ENCODE measurements around the gene HGFAC. TPM values are rescaled to one million over a fixed set of nuclear protein-coding genes. Genes with fewer than 3 reads are reported as not detected.

Gene HGFAC
- total and polyA plus RNA-seq, 2 of the 13 experiments (the other 11 are each of a cell fraction or from before 2014, with no cell fraction given), result 8.5 to 63.6 TPM

- TF ChIP-seq, protein P1, sequence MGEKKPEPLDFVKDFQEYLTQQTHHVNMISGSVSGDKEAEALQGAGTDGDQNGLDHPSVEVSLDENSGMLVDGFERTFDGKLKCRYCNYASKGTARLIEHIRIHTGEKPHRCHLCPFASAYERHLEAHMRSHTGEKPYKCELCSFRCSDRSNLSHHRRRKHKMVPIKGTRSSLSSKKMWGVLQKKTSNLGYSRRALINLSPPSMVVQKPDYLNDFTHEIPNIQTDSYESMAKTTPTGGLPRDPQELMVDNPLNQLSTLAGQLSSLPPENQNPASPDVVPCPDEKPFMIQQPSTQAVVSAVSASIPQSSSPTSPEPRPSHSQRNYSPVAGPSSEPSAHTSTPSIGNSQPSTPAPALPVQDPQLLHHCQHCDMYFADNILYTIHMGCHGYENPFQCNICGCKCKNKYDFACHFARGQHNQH (CRISPR knock-in tag; IDR thresholded peaks at IDR 0.05), result 0 out of 2 replicates have a peak, but pooled peaks have one; percentile 16
- TF ChIP-seq NR2F1 (CRISPR knock-in tag; IDR thresholded peaks at IDR 0.05) (peak; percentile 69 to 80), PAX8 (CRISPR knock-in tag; IDR thresholded peaks at IDR 0.05; ENCODE audit: borderline replicate concordance) (no peak), ZNF672 (CRISPR knock-in tag; IDR thresholded peaks at IDR 0.05) (no peak), CSRNP2 (CRISPR knock-in tag; conservative IDR thresholded peaks at IDR 0.05; ENCODE audit: low read depth) (no peak), ZNF234 (CRISPR knock-in tag; conservative IDR thresholded peaks at IDR 0.05) (no peak), SRF (IDR thresholded peaks at IDR 0.05; ENCODE audit: low read depth, low read length) (no peak), HMGA1 (CRISPR knock-in tag; conservative IDR thresholded peaks at IDR 0.05) (no peak), KDM5B (CRISPR knock-in tag; IDR thresholded peaks at IDR 0.05; ENCODE audit: borderline replicate concordance) (0 out of 2 replicates have a peak, but pooled peaks have one; percentile 43), NFIB (CRISPR knock-in tag; IDR thresholded peaks at IDR 0.05; ENCODE audit: borderline replicate concordance) (0 out of 2 replicates have a peak, but pooled peaks have one; percentile 2), NR2F6 (IDR thresholded peaks at IDR 0.05) (peak; percentile 66; the same call in 1 of the 2 replicates), NR2F6 (CRISPR knock-in tag; IDR thresholded peaks at IDR 0.05) (peak; percentile 81), HIVEP1 (CRISPR knock-in tag; IDR thresholded peaks at IDR 0.05) (0 out of 2 replicates have a peak, but pooled peaks have one; percentile 27), NKX3-1 (CRISPR knock-in tag; IDR thresholded peaks at IDR 0.05) (no peak), NR2C2 (CRISPR knock-in tag; IDR thresholded peaks at IDR 0.05; ENCODE audit: borderline replicate concordance) (0 out of 2 replicates have a peak, but pooled peaks have one; percentile 18), HNF4G (IDR thresholded peaks at IDR 0.05; ENCODE audit: borderline replicate concordance, low read depth, low read length) (peak; percentile 65; the same call in 1 of the 2 replicates), HNF4G (CRISPR knock-in tag; IDR thresholded peaks at IDR 0.05; ENCODE audit: borderline replicate concordance, low read depth) (no peak), NCOR1 (IDR thresholded peaks at IDR 0.05; ENCODE audit: borderline replicate concordance, low read length) (peak; percentile 41; the same call in 1 of the 2 replicates), LCORL (IDR thresholded peaks at IDR 0.05) (no peak), LCORL (CRISPR knock-in tag; IDR thresholded peaks at IDR 0.05) (0 out of 2 replicates have a peak, but pooled peaks have one; percentile 25), TFAP4 (IDR thresholded peaks at IDR 0.05; ENCODE audit: borderline replicate concordance, low read depth) (peak; percentile 95), HOXA5 (CRISPR knock-in tag; IDR thresholded peaks at IDR 0.05) (0 out of 2 replicates have a peak, but pooled peaks have one; percentile 29), GATAD2A (CRISPR knock-in tag; IDR thresholded peaks at IDR 0.05) (peak; percentile 40; the same call in 1 of the 2 replicates)
- TF ChIP-seq, protein P2, sequence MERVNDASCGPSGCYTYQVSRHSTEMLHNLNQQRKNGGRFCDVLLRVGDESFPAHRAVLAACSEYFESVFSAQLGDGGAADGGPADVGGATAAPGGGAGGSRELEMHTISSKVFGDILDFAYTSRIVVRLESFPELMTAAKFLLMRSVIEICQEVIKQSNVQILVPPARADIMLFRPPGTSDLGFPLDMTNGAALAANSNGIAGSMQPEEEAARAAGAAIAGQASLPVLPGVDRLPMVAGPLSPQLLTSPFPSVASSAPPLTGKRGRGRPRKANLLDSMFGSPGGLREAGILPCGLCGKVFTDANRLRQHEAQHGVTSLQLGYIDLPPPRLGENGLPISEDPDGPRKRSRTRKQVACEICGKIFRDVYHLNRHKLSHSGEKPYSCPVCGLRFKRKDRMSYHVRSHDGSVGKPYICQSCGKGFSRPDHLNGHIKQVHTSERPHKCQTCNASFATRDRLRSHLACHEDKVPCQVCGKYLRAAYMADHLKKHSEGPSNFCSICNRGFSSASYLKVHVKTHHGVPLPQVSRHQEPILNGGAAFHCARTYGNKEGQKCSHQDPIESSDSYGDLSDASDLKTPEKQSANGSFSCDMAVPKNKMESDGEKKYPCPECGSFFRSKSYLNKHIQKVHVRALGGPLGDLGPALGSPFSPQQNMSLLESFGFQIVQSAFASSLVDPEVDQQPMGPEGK (CRISPR knock-in tag; IDR thresholded peaks at IDR 0.05), result peak; percentile 60; the same call in 1 of the 2 replicates
- TF ChIP-seq, protein P3, sequence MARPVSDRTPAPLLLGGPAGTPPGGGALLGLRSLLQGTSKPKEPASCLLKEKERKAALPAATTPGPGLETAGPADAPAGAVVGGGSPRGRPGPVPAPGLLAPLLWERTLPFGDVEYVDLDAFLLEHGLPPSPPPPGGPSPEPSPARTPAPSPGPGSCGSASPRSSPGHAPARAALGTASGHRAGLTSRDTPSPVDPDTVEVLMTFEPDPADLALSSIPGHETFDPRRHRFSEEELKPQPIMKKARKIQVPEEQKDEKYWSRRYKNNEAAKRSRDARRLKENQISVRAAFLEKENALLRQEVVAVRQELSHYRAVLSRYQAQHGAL (CRISPR knock-in tag; IDR thresholded peaks at IDR 0.05; ENCODE audit: not compliant biosample characterization), result no peak
Measured at GRCh38 chr4:3462321-3462789, 20.6 kb downstream of the HGFAC start (continued).

Measured in HepG2 (cell line).